Fibroblast of the aortic adventitia (primary cell): Measurements from ENCODE around the gene RPRD1B. TPM values are rescaled to one million over a fixed set of nuclear protein-coding genes. Genes with fewer than 3 reads are reported as not detected.
A peak's percentile ranks its signal among the peaks of the same experiment; 100 is the strongest.

Source experiments
- DNase-seq: peaks from one replicate; pipeline ENCODE4 v3.0.0-alpha.2; 2010; ENCODE audit warnings: low read depth
- H3K4me3 ChIP-seq: 2 replicates; pipeline ENCODE4 v1.5.1; 2011; ENCODE audit warnings: low read depth, mild to moderate bottlenecking, control low read depth, low read length, moderate library complexity
- CTCF ChIP-seq: IDR thresholded peaks from 2 replicates; pipeline ENCODE4 v1.5.1; 2011; ENCODE audit warnings: mild to moderate bottlenecking, low read length, control low read depth, inconsistent platforms; ENCODE audit not compliant: insufficient read depth
- total RNA-seq: library from RNA; depleted of rRNA; stranded (reverse); fragments of >200 nt; gene quantifications from 2 replicates; pipeline ENCODE4 v1.2.3, GENCODE V29; 2012; ENCODE audit warnings: low replicate concordance

RPRD1B gene
- total RNA-seq, 1 donor: 19.5 TPM

GRCh38 chr20:38023181-38024001 lies 10.2 kb upstream of the RPRD1B start:
- H3K4me3 ChIP-seq: no peak overlapping the region
- DNase-seq: peak; percentile 31
- TF ChIP-seq CTCF: no peak

- no peak for DNase-seq
- no peak for TF ChIP-seq CTCF
Observed at GRCh38 chr20:38024496-38024895, 9.1 kb upstream of the RPRD1B start.

GRCh38 chr20:38029453-38029852 lies 4.1 kb upstream of the RPRD1B start:
- DNase-seq: no peak
- no peak overlapping the region for H3K4me3 ChIP-seq
- TF ChIP-seq CTCF: no peak

More at GRCh38 chr20:38024496-38024895, 9.1 kb upstream of the RPRD1B start:
- H3K4me3 ChIP-seq: no peak overlapping the region

GRCh38 chr20:38031957-38032356 lies 1.6 kb upstream of the RPRD1B start:
- no peak for DNase-seq
- no peak for TF ChIP-seq CTCF
- no peak overlapping the region for H3K4me3 ChIP-seq

GRCh38 chr20:38032585-38033329 lies 789 bp upstream of the RPRD1B start:
- peak overlapping the region; percentile 96 for H3K4me3 ChIP-seq
- TF ChIP-seq CTCF: no peak
- no peak for DNase-seq

- H3K4me3 ChIP-seq: peak overlapping the region; percentile 96
- no peak for DNase-seq
- no peak for TF ChIP-seq CTCF
Observed at GRCh38 chr20:38034108-38034649, 633 bp downstream of the RPRD1B start.
